GM19035 (cell line): ENCODE data around the gene PARVA.
"Not testable (repeated sequence)": the region's sequence is repeated elsewhere in the genome, so short reads cannot be mapped to it uniquely, and the experiment has no call there.

Experiments used
- ATAC-seq: cut with Tn5 transposase; IDR thresholded peaks from one replicate; pipeline ENCODE4 v1.9.1; 2021; ENCODE audit not compliant: unreplicated experiment

The PARVA gene

GRCh38 chr11:12377106-12377823, at the start of gene PARVA:
Gene PARVA (plus strand): TSS chr11:12377571. CDS start chr11:12377648, 77 bp downstream.
- ATAC-seq, result no peak

GRCh38 chr11:12329169-12329568, 48.2 kb upstream of the PARVA start:
- no peak for ATAC-seq

- no peak for ATAC-seq
These were observed 47.6 kb upstream of the PARVA start for GRCh38 chr11:12329797-12330196.

GRCh38 chr11:12330485-12331231, 46.7 kb upstream of the PARVA start:
- no peak for ATAC-seq

GRCh38 chr11:12331239-12331874, 46.0 kb upstream of the PARVA start:
- ATAC-seq, result no peak

- no peak for ATAC-seq
These were observed 33.8 kb upstream of the PARVA start for GRCh38 chr11:12343526-12343925.

GRCh38 chr11:12353534-12353933, 23.8 kb upstream of the PARVA start:
- ATAC-seq, result no peak

GRCh38 chr11:12354750-12355545, 22.4 kb upstream of the PARVA start:
- no peak for ATAC-seq

GRCh38 chr11:12356944-12357655, 20.3 kb upstream of the PARVA start:
- ATAC-seq, result no peak

GRCh38 chr11:12357697-12358096, 19.7 kb upstream of the PARVA start:
- not testable (repeated sequence) for ATAC-seq

GRCh38 chr11:12358302-12359188, 18.8 kb upstream of the PARVA start:
- no peak for ATAC-seq

- no peak for ATAC-seq
These were observed 17.6 kb upstream of the PARVA start for GRCh38 chr11:12359761-12360160.

- ATAC-seq, result no peak
These were observed 15.7 kb upstream of the PARVA start for GRCh38 chr11:12361682-12362081.

GRCh38 chr11:12362857-12363256, 14.5 kb upstream of the PARVA start:
- ATAC-seq, result no peak

GRCh38 chr11:12363373-12363772, 14.0 kb upstream of the PARVA start:
- ATAC-seq, result no peak

- not testable (repeated sequence) for ATAC-seq
These were observed 11.3 kb upstream of the PARVA start for GRCh38 chr11:12365965-12366575.

- not testable (repeated sequence) for ATAC-seq
These were observed 10.3 kb upstream of the PARVA start for GRCh38 chr11:12367057-12367456.

- no peak for ATAC-seq
These were observed 5.3 kb upstream of the PARVA start for GRCh38 chr11:12372111-12372510.

- ATAC-seq, result no peak
These were observed 1.7 kb upstream of the PARVA start for GRCh38 chr11:12375720-12376119.
